HCT116 (cell line): ENCODE results near the gene RELL1. TPM values are rescaled to one million over a fixed set of nuclear protein-coding genes. Genes with fewer than 3 reads are reported as not detected.

ENCODE experiments used
- ATAC-seq: fragments of 200-7000 bp; cut with Tn5 transposase; 2 replicates; pipeline ENCODE4 v1.9.1; 2020; ENCODE audit warnings: mild to moderate bottlenecking, moderate library complexity
- BruUV-seq: library from RNA; stranded (reverse); fragments of 400-500 nt; replicated peaks from 2 replicates; lab custom pipeline; 2021; lab: Mats Ljungman, UMichigan
- CTCF ChIA-PET: fragments of 300-600 bp; sonication (Branson Sonifier 250); formaldehyde crosslinking; loops from one replicate; lab custom pipeline; 2021; ENCODE audit warnings: antibody characterized with exemption; lab: Charles Lee
- POLR2A ChIA-PET: fragments of 300-600, 350-600 bp; sonication (Branson Sonifier 250); formaldehyde crosslinking; loops from one replicate; lab custom pipeline; 2021; ENCODE audit warnings: antibody characterized with exemption; lab: Charles Lee
- RAD21 ChIA-PET, 2 experiments: fragments of 300-600 bp; sonication (Branson Sonifier 250); formaldehyde crosslinking; loops; one replicate each; lab custom pipeline; 2023; ENCODE audit warnings: low total read pairs in 2 of 2; ENCODE audit not compliant: uncharacterized antibody in 2 of 2, unreplicated experiment in 2 of 2, low non-redundant PET in 1 of 2; lab: Charles Lee
- DNase-seq: peaks from one replicate; pipeline ENCODE4 v3.0.0-alpha.2; 2010; ENCODE audit warnings: low read depth, low spot score
- H2AFZ ChIP-seq: fragments of 200-600 bp; shearing (Covaris generic), sonication (generic); 2 replicates; pipeline ENCODE4 v1.6.1; 2017; ENCODE audit warnings: low read depth, mixed run types, mixed read lengths, antibody characterized with exemption, low read length; ENCODE audit not compliant: poor library complexity, severe bottlenecking
- H3K27ac ChIP-seq: 2 replicates; pipeline ENCODE4 v1.5.1; 2012; ENCODE audit warnings: low read depth, low read length
- H3K27me3 ChIP-seq: fragments of 200-600 bp; sonication (generic); 2 replicates; pipeline ENCODE4 v1.6.1; 2016; ENCODE audit warnings: mixed run types, low read length, mixed read lengths; ENCODE audit not compliant: insufficient read depth
- H3K36me3 ChIP-seq, 2 experiments: fragments of 200-500 bp in 1 of 2; fragments of 200-600 bp in 1 of 2; sonication (Bioruptor generic) in 1 of 2; sonication (generic) in 1 of 2; 2 replicates each; pipeline versions ENCODE4 v1.5.1 to v1.6.1; 2014 to 2016; ENCODE audit warnings: low read length in 2 of 2, inconsistent platforms in 1 of 2, mixed read lengths in 1 of 2, mixed run types in 1 of 2; ENCODE audit not compliant: insufficient read depth in 2 of 2, control insufficient read depth in 1 of 2
- H3K4me1 ChIP-seq, 2 experiments: fragments of 200-600 bp in 1 of 2; sonication (generic) in 1 of 2; 2 replicates each; pipeline versions ENCODE4 v1.5.1 to v1.6.1; 2012 to 2017; ENCODE audit warnings: low read length in 2 of 2, inconsistent platforms in 1 of 2, mild to moderate bottlenecking in 1 of 2, mixed read lengths in 1 of 2, mixed run types in 1 of 2, moderate library complexity in 1 of 2; ENCODE audit not compliant: insufficient read depth in 2 of 2, control insufficient read depth in 1 of 2
- H3K4me2 ChIP-seq: fragments of 200-600 bp; sonication (generic); 2 replicates; pipeline ENCODE4 v1.6.1; 2017; ENCODE audit warnings: mixed run types, low read length, mixed read lengths
- H3K4me3 ChIP-seq, 2 experiments: fragments of 200-600 bp in 1 of 2; sonication (generic) in 1 of 2; replicated peaks in 1 of 2; 2 replicates each; pipeline ENCODE4 v1.5.1; 2011 to 2016; ENCODE audit warnings: low read length in 2 of 2, control low read depth in 1 of 2, low read depth in 1 of 2, mild to moderate bottlenecking in 1 of 2, mixed read lengths in 1 of 2, mixed run types in 1 of 2
- H3K79me2 ChIP-seq: fragments of 200-600 bp; sonication (generic); 2 replicates; pipeline ENCODE4 v1.6.1; 2017; ENCODE audit warnings: mild to moderate bottlenecking, mixed run types, low read length, moderate library complexity, mixed read lengths; ENCODE audit not compliant: insufficient read depth
- H3K9ac ChIP-seq: fragments of 200-600 bp; sonication (generic); 2 replicates; pipeline ENCODE4 v1.6.1; 2016; ENCODE audit warnings: low read length, mixed read lengths
- H3K9me2 ChIP-seq: fragments of 200-600 bp; sonication (generic), shearing (Covaris generic); 2 replicates; pipeline ENCODE4 v1.6.1; 2017; ENCODE audit warnings: mixed run types, mild to moderate bottlenecking, moderate library complexity; ENCODE audit not compliant: insufficient read depth
- H3K9me3 ChIP-seq, 2 experiments: fragments of 200-500 bp in 1 of 2; fragments of 200-600 bp in 1 of 2; sonication (Bioruptor generic) in 1 of 2; sonication (generic) in 1 of 2; 2 replicates each; pipeline ENCODE4 v1.6.1; 2014 to 2017; ENCODE audit warnings: low read length in 2 of 2, mixed read lengths in 2 of 2, inconsistent platforms in 1 of 2, low read depth in 1 of 2, mild to moderate bottlenecking in 1 of 2, mixed run types in 1 of 2, moderate library complexity in 1 of 2; ENCODE audit not compliant: control insufficient read depth in 1 of 2, insufficient read depth in 1 of 2
- H4K20me1 ChIP-seq: fragments of 200-600 bp; sonication (generic), shearing (Covaris generic); 2 replicates; pipeline ENCODE4 v1.6.1; 2017; ENCODE audit warnings: mixed run types, mild to moderate bottlenecking, moderate library complexity; ENCODE audit not compliant: insufficient read depth
- CBX3 ChIP-seq: IDR thresholded peaks from 2 replicates; pipeline ENCODE4 v1.6.1; 2012; ENCODE audit warnings: low read depth
- CEBPB ChIP-seq: IDR thresholded peaks from 2 replicates; pipeline ENCODE4 v1.6.1; 2012; ENCODE audit warnings: low read depth
- EGR1 ChIP-seq: IDR thresholded peaks from 2 replicates; pipeline ENCODE4 v1.6.1; 2012; ENCODE audit warnings: low read depth
- EZH2 ChIP-seq: fragments of 200-600 bp; sonication (generic); IDR thresholded peaks from 2 replicates; pipeline ENCODE4 v1.6.1; 2017; ENCODE audit warnings: antibody characterized with exemption, mixed run types
- EZH2phosphoT487 ChIP-seq: fragments of 200-600 bp; IDR thresholded peaks from 2 replicates; pipeline ENCODE4 v1.6.1; 2018; ENCODE audit warnings: antibody characterized with exemption, borderline replicate concordance
- FOSL1 ChIP-seq: IDR thresholded peaks from 2 replicates; pipeline ENCODE4 v1.6.1; 2012; ENCODE audit warnings: low read depth
- POLR2A ChIP-seq: IDR thresholded peaks from 2 replicates; pipeline ENCODE4 v1.7.0; 2011; ENCODE audit warnings: borderline replicate concordance; ENCODE audit not compliant: insufficient read depth, insufficient read length; ENCODE audit errors: extremely low read depth
- POLR2AphosphoS5 ChIP-seq: IDR thresholded peaks from 2 replicates; pipeline ENCODE4 v1.6.1; 2011; ENCODE audit warnings: mild to moderate bottlenecking, low read depth, low read length, moderate library complexity
- RAD21 ChIP-seq: IDR thresholded peaks from 2 replicates; pipeline ENCODE4 v1.6.1; 2012; ENCODE audit warnings: low read depth, mild to moderate bottlenecking
- SIN3A ChIP-seq: IDR thresholded peaks from 2 replicates; pipeline ENCODE4 v1.6.1; 2012; ENCODE audit warnings: low read depth
- SRF ChIP-seq: IDR thresholded peaks from 2 replicates; pipeline ENCODE4 v1.6.1; 2012; ENCODE audit warnings: low read depth
- ZFX ChIP-seq: fragments of 450-650 bp; IDR thresholded peaks from 2 replicates; pipeline ENCODE4 v1.6.1; 2017
- ZNF274 ChIP-seq: fragments of 200-500 bp; sonication (Bioruptor generic); IDR thresholded peaks from 2 replicates; pipeline ENCODE4 v1.6.1; 2014; ENCODE audit warnings: mild to moderate bottlenecking, low read depth, low read length, inconsistent platforms
- intact Hi-C: fragments of 100-400 bp; cut with micrococcal nuclease; formaldehyde crosslinking; loops from 2 replicates; pipeline ENCODE4 v1.10.0; 2022
- total RNA-seq: library from RNA; stranded (reverse); gene quantifications from one replicate; pipeline ENCODE4 v1.2.1, GENCODE V29; 2021; ENCODE audit not compliant: unreplicated experiment
- TF ChIP-seq, protein P1 (sequence below): IDR thresholded peaks from 2 replicates; pipeline ENCODE4 v1.6.1; 2012; ENCODE audit warnings: low read depth
- TF ChIP-seq, protein P2 (sequence below), 3 experiments: fragments of 200-600 bp in 1 of 3; sonication (generic) in 1 of 3; IDR thresholded peaks in 2 of 3; conservative IDR thresholded peaks in 1 of 3; 2 replicates each; pipeline ENCODE4 v1.5.1; 2012 to 2017; ENCODE audit warnings: low read depth in 2 of 3, low read length in 2 of 3, antibody characterized with exemption in 1 of 3, borderline replicate concordance in 1 of 3, control low read depth in 1 of 3, mild to moderate bottlenecking in 1 of 3, mixed read lengths in 1 of 3, mixed run types in 1 of 3, moderate library complexity in 1 of 3; ENCODE audit not compliant: insufficient read depth in 1 of 3
- TF ChIP-seq, protein P3 (sequence below): IDR thresholded peaks from 2 replicates; pipeline ENCODE4 v1.6.1; 2012
- TF ChIP-seq, protein P4 (sequence below): IDR thresholded peaks from 2 replicates; pipeline ENCODE4 v1.6.1; 2012

RELL1 gene
- total RNA-seq, 1 experiment from 2014 or later = 30.2 TPM

DNA sequence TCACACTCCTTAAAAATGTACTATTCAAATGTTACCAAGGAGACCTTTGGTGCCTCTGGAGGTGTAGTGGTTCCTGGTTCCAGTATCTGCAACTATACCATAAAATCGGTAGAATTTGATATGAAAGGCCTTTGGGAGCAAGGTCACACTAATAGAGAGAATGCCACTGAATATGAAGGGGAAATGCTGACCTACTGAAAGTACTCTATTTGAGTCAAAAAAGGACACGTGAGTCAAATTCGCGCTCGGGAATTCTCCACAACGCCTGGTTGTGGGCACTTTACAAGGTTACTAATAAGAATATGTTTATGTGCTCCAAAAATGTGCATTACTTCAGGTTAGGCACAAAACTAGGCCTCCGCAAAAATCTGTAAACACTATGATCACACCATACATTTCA is 39.5 kb upstream of the RELL1 start:
- ChIA-PET POLR2A (no interaction called here), RAD21 (no interaction called here), CTCF (no interaction called here)
- Histone ChIP-seq H3K27me3 (no peaks in the 10 kb centered on the region), H2AFZ (no peak overlapping the region), H3K9ac (no peak overlapping the region), H3K79me2 (no peaks in the 10 kb centered on the region), H3K4me3 (no peak overlapping the region), H3K9me3 (no peaks in the 10 kb centered on the region), H3K36me3 (no peaks in the 10 kb centered on the region), H3K4me1 (no peaks in the 10 kb centered on the region)
- no peak for ATAC-seq
- intact Hi-C loops = no loop called here
- no peak for DNase-seq
- no peak for TF ChIP-seq FOSL1
- no peak for TF ChIP-seq SRF
- TF ChIP-seq, protein P1, sequence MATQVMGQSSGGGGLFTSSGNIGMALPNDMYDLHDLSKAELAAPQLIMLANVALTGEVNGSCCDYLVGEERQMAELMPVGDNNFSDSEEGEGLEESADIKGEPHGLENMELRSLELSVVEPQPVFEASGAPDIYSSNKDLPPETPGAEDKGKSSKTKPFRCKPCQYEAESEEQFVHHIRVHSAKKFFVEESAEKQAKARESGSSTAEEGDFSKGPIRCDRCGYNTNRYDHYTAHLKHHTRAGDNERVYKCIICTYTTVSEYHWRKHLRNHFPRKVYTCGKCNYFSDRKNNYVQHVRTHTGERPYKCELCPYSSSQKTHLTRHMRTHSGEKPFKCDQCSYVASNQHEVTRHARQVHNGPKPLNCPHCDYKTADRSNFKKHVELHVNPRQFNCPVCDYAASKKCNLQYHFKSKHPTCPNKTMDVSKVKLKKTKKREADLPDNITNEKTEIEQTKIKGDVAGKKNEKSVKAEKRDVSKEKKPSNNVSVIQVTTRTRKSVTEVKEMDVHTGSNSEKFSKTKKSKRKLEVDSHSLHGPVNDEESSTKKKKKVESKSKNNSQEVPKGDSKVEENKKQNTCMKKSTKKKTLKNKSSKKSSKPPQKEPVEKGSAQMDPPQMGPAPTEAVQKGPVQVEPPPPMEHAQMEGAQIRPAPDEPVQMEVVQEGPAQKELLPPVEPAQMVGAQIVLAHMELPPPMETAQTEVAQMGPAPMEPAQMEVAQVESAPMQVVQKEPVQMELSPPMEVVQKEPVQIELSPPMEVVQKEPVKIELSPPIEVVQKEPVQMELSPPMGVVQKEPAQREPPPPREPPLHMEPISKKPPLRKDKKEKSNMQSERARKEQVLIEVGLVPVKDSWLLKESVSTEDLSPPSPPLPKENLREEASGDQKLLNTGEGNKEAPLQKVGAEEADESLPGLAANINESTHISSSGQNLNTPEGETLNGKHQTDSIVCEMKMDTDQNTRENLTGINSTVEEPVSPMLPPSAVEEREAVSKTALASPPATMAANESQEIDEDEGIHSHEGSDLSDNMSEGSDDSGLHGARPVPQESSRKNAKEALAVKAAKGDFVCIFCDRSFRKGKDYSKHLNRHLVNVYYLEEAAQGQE = no peak
- no peak for TF ChIP-seq CBX3
- no peak for TF ChIP-seq ZFX
- no peak for TF ChIP-seq EZH2
- TF ChIP-seq, protein P2, sequence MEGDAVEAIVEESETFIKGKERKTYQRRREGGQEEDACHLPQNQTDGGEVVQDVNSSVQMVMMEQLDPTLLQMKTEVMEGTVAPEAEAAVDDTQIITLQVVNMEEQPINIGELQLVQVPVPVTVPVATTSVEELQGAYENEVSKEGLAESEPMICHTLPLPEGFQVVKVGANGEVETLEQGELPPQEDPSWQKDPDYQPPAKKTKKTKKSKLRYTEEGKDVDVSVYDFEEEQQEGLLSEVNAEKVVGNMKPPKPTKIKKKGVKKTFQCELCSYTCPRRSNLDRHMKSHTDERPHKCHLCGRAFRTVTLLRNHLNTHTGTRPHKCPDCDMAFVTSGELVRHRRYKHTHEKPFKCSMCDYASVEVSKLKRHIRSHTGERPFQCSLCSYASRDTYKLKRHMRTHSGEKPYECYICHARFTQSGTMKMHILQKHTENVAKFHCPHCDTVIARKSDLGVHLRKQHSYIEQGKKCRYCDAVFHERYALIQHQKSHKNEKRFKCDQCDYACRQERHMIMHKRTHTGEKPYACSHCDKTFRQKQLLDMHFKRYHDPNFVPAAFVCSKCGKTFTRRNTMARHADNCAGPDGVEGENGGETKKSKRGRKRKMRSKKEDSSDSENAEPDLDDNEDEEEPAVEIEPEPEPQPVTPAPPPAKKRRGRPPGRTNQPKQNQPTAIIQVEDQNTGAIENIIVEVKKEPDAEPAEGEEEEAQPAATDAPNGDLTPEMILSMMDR (IDR thresholded peaks at IDR 0.05 in 2 of 3, conservative IDR thresholded peaks at IDR 0.05 in 1 of 3; ENCODE audit: borderline replicate concordance in 1 of 3, insufficient read depth in 1 of 3, low read depth in 2 of 3, low read length in 2 of 3) = no peak
- no peak for TF ChIP-seq RAD21
- TF ChIP-seq SIN3A = no peak
- TF ChIP-seq, protein P3, sequence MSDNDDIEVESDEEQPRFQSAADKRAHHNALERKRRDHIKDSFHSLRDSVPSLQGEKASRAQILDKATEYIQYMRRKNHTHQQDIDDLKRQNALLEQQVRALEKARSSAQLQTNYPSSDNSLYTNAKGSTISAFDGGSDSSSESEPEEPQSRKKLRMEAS = no peak
- no peak for TF ChIP-seq POLR2AphosphoS5
- TF ChIP-seq ZNF274 = no peak
- TF ChIP-seq CEBPB = no peak
- TF ChIP-seq, protein P4, sequence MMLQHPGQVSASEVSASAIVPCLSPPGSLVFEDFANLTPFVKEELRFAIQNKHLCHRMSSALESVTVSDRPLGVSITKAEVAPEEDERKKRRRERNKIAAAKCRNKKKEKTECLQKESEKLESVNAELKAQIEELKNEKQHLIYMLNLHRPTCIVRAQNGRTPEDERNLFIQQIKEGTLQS = no peak
- no peak for TF ChIP-seq EGR1
- TF ChIP-seq POLR2A = no peak
- no peak for TF ChIP-seq EZH2phosphoT487
- TF ChIP-seq, all 23 proteins: peak for 0
- BruUV-seq = no TSS peak
- Histone ChIP-seq H3K9me2 (no peaks in the 10 kb centered on the region), H3K4me2 (no peak overlapping the region), H4K20me1 (no peaks in the 10 kb centered on the region), H3K27ac (no peak overlapping the region)
